ENCODE data around the gene CCM2L. TPM values are rescaled to one million over a fixed set of nuclear protein-coding genes. Genes with fewer than 3 reads are reported as not detected.

The CCM2L gene
- total and polyA plus RNA-seq, 2 donors (not counting 3 experiments of a cell fraction or from before 2014, with no cell fraction given) = 10.8 to 13.4 TPM

DNA sequence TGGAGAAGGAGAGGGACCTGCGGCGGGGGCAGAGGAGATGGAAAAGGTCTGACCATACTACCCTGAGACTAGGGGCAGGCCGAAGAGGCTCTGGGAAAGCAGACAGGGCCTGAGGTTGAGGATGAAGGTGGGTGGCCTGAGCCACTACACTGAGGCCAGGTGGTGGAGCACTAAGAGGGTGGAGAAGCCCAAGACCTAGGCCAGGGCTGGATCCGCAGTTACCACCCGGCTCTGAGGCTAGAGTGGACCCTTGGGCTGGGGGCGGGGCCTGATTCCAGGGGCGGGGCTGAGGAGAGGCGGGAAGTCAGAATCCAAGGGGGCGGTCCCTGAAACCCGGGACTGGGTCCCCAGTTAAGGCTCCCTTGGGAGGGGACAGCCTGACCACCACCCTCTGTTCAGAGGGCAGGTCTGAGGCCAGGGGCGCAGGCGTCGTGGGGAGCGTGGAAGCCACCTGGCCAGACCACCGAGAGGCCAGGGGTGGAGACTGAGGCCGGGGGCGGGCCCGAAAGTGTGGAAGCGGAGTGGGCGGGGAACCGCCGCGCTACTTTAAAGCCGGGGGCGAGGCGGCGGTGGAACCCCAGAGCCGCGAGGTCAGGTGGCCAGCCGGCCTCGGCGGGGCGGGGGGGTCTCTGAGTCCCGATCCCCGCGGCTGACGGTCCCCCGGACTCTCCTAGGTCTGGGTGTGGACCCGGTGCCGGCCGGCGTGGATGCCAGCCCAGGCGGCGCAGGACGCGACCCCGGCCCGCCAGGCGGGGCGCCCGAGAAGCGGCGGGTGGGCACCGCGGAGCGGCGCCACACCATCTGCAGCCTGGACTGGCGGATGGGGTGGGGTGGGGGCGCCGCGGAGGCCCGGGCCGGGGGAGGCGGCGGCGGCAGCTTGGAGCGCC is 8.3 kb downstream of the CCM2L start:
- Histone ChIP-seq H3K27me3 (ENCODE audit: control insufficient read depth in 2 of 2, insufficient read depth in 2 of 2, low read length in 2 of 2) (no peaks in the 10 kb centered on the region), H3K9me3 (replicated peaks; ENCODE audit: control insufficient read depth, insufficient read depth, low read length) (no peaks in the 10 kb centered on the region), H3K9me1 (replicated peaks; ENCODE audit: control insufficient read depth, extremely low read depth, insufficient read depth, low read length) (no peaks in the 10 kb centered on the region), H2AFZ (ENCODE audit: low read depth, low read length) (peak overlapping the region; percentile 95), H3K9ac (replicated peaks; ENCODE audit: extremely low read depth, insufficient read depth, low read length) (peak overlapping the region; percentile 8), H3K4me3 (replicated peaks in 1 of 3; ENCODE audit: insufficient read depth in 1 of 3, low read depth in 1 of 3, low read length in 3 of 3) (peak overlapping the region; percentile 49 to 64 (median 53)), H3K79me2 (ENCODE audit: control insufficient read depth, insufficient read depth, low read length) (no peaks in the 10 kb centered on the region), H3K4me2 (ENCODE audit: insufficient read depth, low read length) (peak overlapping the region; percentile 59), H3K4me1 (ENCODE audit: control insufficient read depth, extremely low read depth, insufficient read depth, low read length) (peaks cover 6% of the 10 kb centered on the region), H3K27ac (ENCODE audit: insufficient read depth, low read depth, low read length) (no peak overlapping the region), H3K36me3 (ENCODE audit: control insufficient read depth in 2 of 2, extremely low read depth in 1 of 2, insufficient read depth in 2 of 2, low read length in 2 of 2) (no peaks in the 10 kb centered on the region), H4K20me1 (replicated peaks; ENCODE audit: control insufficient read depth, extremely low read depth, insufficient read depth, low read length) (no peaks in the 10 kb centered on the region)
- CTCF ChIA-PET = interaction anchor here (0.6 to 4.6 kb wide), 10 partner anchors 8 to 172 kb away, joined by 3 to 36 read pairs (median 4); partner anchors contain the start of gene PDRG1
- peak; percentile 69 for FAIRE-seq
- peak; percentile 66 for DNase-seq (ENCODE audit: low read depth, low spot score)
- dilution Hi-C loops (cut with MboI; ENCODE audit: extremely low pct_ligation_motif_present, low sequenced_read_pairs) (no loop called here), intact Hi-C loops (cut with micrococcal nuclease) (loop anchor here (1.0 kb wide), 2 partner anchors 10 to 66 kb away; partner anchors contain the start of gene PDRG1)
- BruUV-seq (replicated peaks) = no TSS peak
- POLR2A ChIA-PET = interaction anchor here (1.1 kb wide), 1 partner anchor 11 kb away, joined by 3 read pairs; no protein-coding TSS in a partner anchor
- no peak for TF ChIP-seq MYC (IDR thresholded peaks at IDR 0.05; ENCODE audit: low read depth, low read length)
- TF ChIP-seq, protein P1, sequence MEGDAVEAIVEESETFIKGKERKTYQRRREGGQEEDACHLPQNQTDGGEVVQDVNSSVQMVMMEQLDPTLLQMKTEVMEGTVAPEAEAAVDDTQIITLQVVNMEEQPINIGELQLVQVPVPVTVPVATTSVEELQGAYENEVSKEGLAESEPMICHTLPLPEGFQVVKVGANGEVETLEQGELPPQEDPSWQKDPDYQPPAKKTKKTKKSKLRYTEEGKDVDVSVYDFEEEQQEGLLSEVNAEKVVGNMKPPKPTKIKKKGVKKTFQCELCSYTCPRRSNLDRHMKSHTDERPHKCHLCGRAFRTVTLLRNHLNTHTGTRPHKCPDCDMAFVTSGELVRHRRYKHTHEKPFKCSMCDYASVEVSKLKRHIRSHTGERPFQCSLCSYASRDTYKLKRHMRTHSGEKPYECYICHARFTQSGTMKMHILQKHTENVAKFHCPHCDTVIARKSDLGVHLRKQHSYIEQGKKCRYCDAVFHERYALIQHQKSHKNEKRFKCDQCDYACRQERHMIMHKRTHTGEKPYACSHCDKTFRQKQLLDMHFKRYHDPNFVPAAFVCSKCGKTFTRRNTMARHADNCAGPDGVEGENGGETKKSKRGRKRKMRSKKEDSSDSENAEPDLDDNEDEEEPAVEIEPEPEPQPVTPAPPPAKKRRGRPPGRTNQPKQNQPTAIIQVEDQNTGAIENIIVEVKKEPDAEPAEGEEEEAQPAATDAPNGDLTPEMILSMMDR (IDR thresholded peaks at IDR 0.05; ENCODE audit: extremely low read depth in 1 of 2, insufficient read depth in 1 of 2, low read depth in 1 of 2, low read length in 2 of 2) = peak in 1 of 2 donors; percentile 2

DNA sequence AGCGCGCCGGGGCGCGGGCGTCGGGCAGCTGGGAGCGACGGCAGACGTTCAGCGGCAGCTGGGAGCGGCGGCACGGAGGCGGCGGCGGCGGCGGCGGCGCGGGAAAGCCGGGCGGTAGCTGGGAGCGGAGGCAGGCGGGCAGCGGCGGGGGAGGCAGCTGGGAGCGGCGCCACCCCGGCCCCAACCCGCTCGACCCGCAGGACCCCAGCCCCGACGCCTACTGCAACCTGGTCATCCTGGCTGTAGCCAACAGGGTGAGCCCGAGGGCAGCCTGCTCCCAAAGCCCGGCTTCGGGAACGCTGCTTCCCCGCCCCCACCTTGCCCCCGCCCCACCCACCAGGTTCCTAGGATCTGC is 8.9 kb downstream of the CCM2L start:
- no peak for FAIRE-seq
- intact Hi-C loops (cut with micrococcal nuclease) (no loop called here), dilution Hi-C loops (cut with MboI; ENCODE audit: extremely low pct_ligation_motif_present, low sequenced_read_pairs) (no loop called here)
- no peaks in the 10 kb centered on the region for H3K79me2 ChIP-seq (ENCODE audit: control insufficient read depth, insufficient read depth, low read length)
- no peaks in the 10 kb centered on the region for H3K36me3 ChIP-seq (ENCODE audit: control insufficient read depth in 2 of 2, extremely low read depth in 1 of 2, insufficient read depth in 2 of 2, low read length in 2 of 2)
- H3K27ac ChIP-seq (ENCODE audit: insufficient read depth, low read depth, low read length) = no peak overlapping the region
- no peaks in the 10 kb centered on the region for H4K20me1 ChIP-seq (replicated peaks; ENCODE audit: control insufficient read depth, extremely low read depth, insufficient read depth, low read length)
- H3K4me2 ChIP-seq (ENCODE audit: insufficient read depth, low read length) = no peak overlapping the region
- POLR2A ChIA-PET = interaction anchor here (1.1 kb wide), 1 partner anchor 11 kb away, joined by 3 read pairs; no protein-coding TSS in a partner anchor
- H3K27me3 ChIP-seq (ENCODE audit: control insufficient read depth in 2 of 2, insufficient read depth in 2 of 2, low read length in 2 of 2) = no peaks in the 10 kb centered on the region
- no peaks in the 10 kb centered on the region for H3K9me1 ChIP-seq (replicated peaks; ENCODE audit: control insufficient read depth, extremely low read depth, insufficient read depth, low read length)
- DNase-seq (ENCODE audit: low read depth, low spot score) = no peak
- H3K4me3 ChIP-seq (replicated peaks in 1 of 3; ENCODE audit: insufficient read depth in 1 of 3, low read depth in 1 of 3, low read length in 3 of 3) = peak overlapping the region in 1 of 3 experiments; percentile 64
- no peaks in the 10 kb centered on the region for H3K9me3 ChIP-seq (replicated peaks; ENCODE audit: control insufficient read depth, insufficient read depth, low read length)
- CTCF ChIA-PET = interaction anchor here (0.6 to 4.6 kb wide), 8 partner anchors 10 to 173 kb away, joined by 3 to 36 read pairs (median 4); no protein-coding TSS in a partner anchor
- no peak overlapping the region for H3K9ac ChIP-seq (replicated peaks; ENCODE audit: extremely low read depth, insufficient read depth, low read length)
- H3K4me1 ChIP-seq (ENCODE audit: control insufficient read depth, extremely low read depth, insufficient read depth, low read length) = peaks cover 6% of the 10 kb centered on the region
- TF ChIP-seq, protein P1 (IDR thresholded peaks at IDR 0.05; ENCODE audit: extremely low read depth in 1 of 2, insufficient read depth in 1 of 2, low read depth in 1 of 2, low read length in 2 of 2) = peak in 1 of 2 donors; percentile 41
- no peak for TF ChIP-seq GATA2 (IDR thresholded peaks at IDR 0.05; ENCODE audit: insufficient read depth, insufficient read length, low read depth, low read length)
- no peak overlapping the region for H2AFZ ChIP-seq (ENCODE audit: low read depth, low read length)
- BruUV-seq (replicated peaks) = no TSS peak

All from endothelial cell of umbilical vein (primary cell).